SK-N-MC (cell line): ENCODE measurements around the gene CTPS2.
"Not testable (repeated sequence)": the region's sequence is repeated elsewhere in the genome, so short reads cannot be mapped to it uniquely, and the experiment has no call there.

ENCODE experiments used
- DNase-seq: peaks from one replicate; pipeline ENCODE4 v3.0.0-alpha.2; 2011; ENCODE audit warnings: low read depth, low spot score
- H3K27ac ChIP-seq: fragments of 200-600 bp; sonication (generic); 2 replicates; pipeline ENCODE4 v1.5.1; 2016; ENCODE audit warnings: mixed run types
- H3K36me3 ChIP-seq: fragments of 200-600 bp; sonication (generic); 2 replicates; pipeline ENCODE4 v1.6.1; 2017; ENCODE audit warnings: antibody characterized with exemption, low read length, mixed read lengths; ENCODE audit not compliant: insufficient read depth
- H3K4me3 ChIP-seq: fragments of 200-600 bp; sonication (generic); 2 replicates; pipeline ENCODE4 v1.5.1; 2016
- H3K9ac ChIP-seq: fragments of 200-600 bp; sonication (generic); 2 replicates; pipeline ENCODE4 v1.8.0; 2017; ENCODE audit warnings: mixed run types, mixed read lengths; ENCODE audit not compliant: insufficient read length
- H3K9me3 ChIP-seq: fragments of 200-600 bp; sonication (generic); 2 replicates; pipeline ENCODE4 v1.6.1; 2017; ENCODE audit warnings: low read depth, mild to moderate bottlenecking, antibody characterized with exemption, low read length, moderate library complexity, mixed read lengths
- EZH2 ChIP-seq: fragments of 200-600 bp; sonication (generic); IDR thresholded peaks from one replicate; pipeline ENCODE4 v1.6.1; 2017; ENCODE audit warnings: antibody characterized with exemption
- FOXP2 ChIP-seq: optimal IDR thresholded peaks from 2 replicates; pipeline ENCODE3; 2011; ENCODE audit warnings: mild to moderate bottlenecking, moderate library complexity; ENCODE audit not compliant: insufficient read depth; ENCODE audit errors: extremely low read length, control extremely low read depth
- POLR2AphosphoS5 ChIP-seq: IDR thresholded peaks from 2 replicates; pipeline ENCODE4 v1.6.1; 2012; ENCODE audit warnings: mild to moderate bottlenecking, low read depth, low read length, borderline replicate concordance

Gene CTPS2

DNA sequence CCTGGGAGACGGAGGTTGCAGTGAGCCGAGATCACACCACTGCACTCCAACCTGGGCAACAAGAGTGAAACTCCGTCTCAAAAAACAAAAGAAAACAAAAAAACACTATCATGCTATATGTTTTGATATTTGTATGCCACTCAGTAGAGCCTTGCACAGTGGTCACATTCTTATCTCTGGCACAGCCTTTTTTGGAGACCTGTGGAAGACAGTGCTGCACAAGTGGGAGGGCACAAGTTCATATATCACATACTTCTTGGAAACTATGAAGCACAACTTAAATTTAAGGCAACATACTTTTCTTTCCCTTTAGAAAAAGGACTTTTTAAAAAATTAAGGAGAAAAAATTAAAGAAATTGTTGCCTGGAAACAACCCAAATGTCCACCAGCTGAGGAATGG is 76.9 kb downstream of the CTPS2 start:
- no peak for DNase-seq
- H3K9ac ChIP-seq: no peak overlapping the region
- H3K27ac ChIP-seq: no peak overlapping the region
- TF ChIP-seq POLR2AphosphoS5 (no peak), EZH2 (no peak), FOXP2 (no peak)
- no peaks in the 10 kb centered on the region for H3K36me3 ChIP-seq
- no peaks in the 10 kb centered on the region for H3K9me3 ChIP-seq
- no peak overlapping the region for H3K4me3 ChIP-seq

GRCh38 chrX:16635040-16635439 is 77.4 kb downstream of the CTPS2 start:
- Histone ChIP-seq H3K4me3 (no peak overlapping the region), H3K27ac (0 out of 2 replicates have a peak overlapping the region, but pooled peaks have one; percentile 93), H3K9me3 (no peaks in the 10 kb centered on the region), H3K36me3 (no peaks in the 10 kb centered on the region), H3K9ac (no peak overlapping the region)
- no peak for DNase-seq
- TF ChIP-seq FOXP2 (no peak), EZH2 (no peak), POLR2AphosphoS5 (no peak)

DNA sequence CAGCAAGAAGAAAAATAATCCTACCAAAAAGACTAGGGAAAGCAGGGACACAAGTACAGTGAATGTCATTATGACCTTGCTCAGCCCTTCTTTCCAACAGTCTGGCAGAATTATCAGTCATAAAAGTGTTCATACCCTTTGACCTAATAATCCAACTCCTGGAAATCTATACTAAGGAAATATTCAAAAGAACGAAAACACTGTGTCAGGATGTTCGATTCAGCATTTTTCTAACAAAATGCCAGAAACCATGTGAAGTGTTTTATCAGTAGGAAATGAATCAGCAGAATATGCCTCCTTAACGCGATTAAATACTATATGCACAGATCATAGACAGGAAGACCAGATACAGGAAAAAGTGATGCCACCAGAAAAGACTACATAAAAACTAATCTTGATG is 78.7 kb downstream of the CTPS2 start:
- H3K4me3 ChIP-seq: peak overlapping the region; percentile 59
- peak; percentile 65 for DNase-seq
- peak overlapping the region; percentile 52 for H3K9ac ChIP-seq
- no peak for TF ChIP-seq EZH2
- TF ChIP-seq FOXP2: no peak
- peak; percentile 42; the same call in 1 of the 2 replicates for TF ChIP-seq POLR2AphosphoS5
- no peaks in the 10 kb centered on the region for H3K36me3 ChIP-seq
- H3K27ac ChIP-seq: peak overlapping the region; percentile 93
- H3K9me3 ChIP-seq: no peaks in the 10 kb centered on the region

- no peaks in the 10 kb centered on the region for H3K9me3 ChIP-seq
- 0 out of 2 replicates have a peak overlapping the region, but pooled peaks have one; percentile 40 for H3K27ac ChIP-seq
- no peak overlapping the region for H3K9ac ChIP-seq
- H3K4me3 ChIP-seq: no peak overlapping the region; the same call in 1 of the 2 replicates
- no peak for DNase-seq
- TF ChIP-seq FOXP2 (no peak), POLR2AphosphoS5 (no peak), EZH2 (no peak)
- H3K36me3 ChIP-seq: no peaks in the 10 kb centered on the region
Observed at GRCh38 chrX:16629909-16630308, 82.6 kb downstream of the CTPS2 start.

DNA sequence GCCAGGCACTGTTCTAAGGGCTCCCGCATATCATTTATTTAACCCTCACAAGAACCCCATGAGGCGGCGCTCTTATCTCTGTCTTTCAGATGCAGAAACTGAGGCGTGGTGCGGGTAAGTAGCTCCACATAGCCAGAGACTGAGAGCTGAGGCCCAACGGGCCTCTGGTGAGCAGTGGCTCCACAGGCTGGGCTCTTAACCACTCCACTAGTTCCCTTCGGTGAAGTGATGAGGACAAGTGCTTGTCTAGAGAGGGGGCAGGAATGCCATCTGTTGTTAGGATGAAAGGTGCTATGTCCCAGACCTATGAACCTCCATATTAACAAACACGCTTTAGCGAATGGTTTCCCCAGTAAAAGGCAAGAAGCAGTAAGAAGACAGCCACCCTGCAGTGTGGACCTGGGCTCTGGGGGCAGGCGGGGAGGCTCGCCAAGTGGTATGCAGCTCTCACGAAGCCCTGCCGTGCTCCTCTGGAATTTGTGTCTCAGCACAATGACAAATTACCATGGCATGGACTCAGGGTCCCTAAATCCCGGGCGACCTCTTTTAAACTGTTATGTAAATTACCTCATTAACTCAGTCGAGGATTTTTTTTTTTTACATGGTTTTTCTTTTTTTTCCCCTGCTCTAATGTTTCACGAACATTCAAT is 83.4 kb downstream of the CTPS2 start:
- Histone ChIP-seq H3K9me3 (no peaks in the 10 kb centered on the region), H3K9ac (no peak overlapping the region), H3K36me3 (no peaks in the 10 kb centered on the region), H3K27ac (0 out of 2 replicates have a peak overlapping the region, but pooled peaks have one; percentile 40), H3K4me3 (peak overlapping the region; percentile 32; the same call in 1 of the 2 replicates)
- no peak for TF ChIP-seq EZH2
- no peak for TF ChIP-seq FOXP2
- TF ChIP-seq POLR2AphosphoS5: no peak
- no peak for DNase-seq

- H3K36me3 ChIP-seq, H3K27ac ChIP-seq, H3K9me3 ChIP-seq, DNase-seq, H3K4me3 ChIP-seq, H3K9ac ChIP-seq: not testable (repeated sequence)
Observed at GRCh38 chrX:16628511-16628910, 84.0 kb downstream of the CTPS2 start.

GRCh38 chrX:16619024-16619423 is 93.4 kb downstream of the CTPS2 start:
- no peaks in the 10 kb centered on the region for H3K36me3 ChIP-seq

GRCh38 chrX:16618422-16618821 is 94.0 kb downstream of the CTPS2 start:
- no peak overlapping the region for H3K4me3 ChIP-seq
- H3K36me3 ChIP-seq: no peaks in the 10 kb centered on the region
- no peak overlapping the region for H3K9ac ChIP-seq
- TF ChIP-seq FOXP2: no peak
- no peak for TF ChIP-seq POLR2AphosphoS5
- no peak for TF ChIP-seq EZH2
- H3K9me3 ChIP-seq: no peaks in the 10 kb centered on the region
- no peak for DNase-seq
- H3K27ac ChIP-seq: no peak overlapping the region

More at GRCh38 chrX:16619024-16619423, 93.4 kb downstream of the CTPS2 start:
- Histone ChIP-seq H3K9ac (no peak overlapping the region), H3K27ac (no peak overlapping the region), H3K4me3 (no peak overlapping the region), H3K9me3 (no peaks in the 10 kb centered on the region)
- TF ChIP-seq EZH2 (no peak), FOXP2 (no peak), POLR2AphosphoS5 (no peak)
- no peak for DNase-seq

- no peak for TF ChIP-seq EZH2
- TF ChIP-seq FOXP2: no peak
- no peak for TF ChIP-seq POLR2AphosphoS5
- Histone ChIP-seq H3K9me3 (no peaks in the 10 kb centered on the region), H3K36me3 (no peaks in the 10 kb centered on the region), H3K27ac (no peak overlapping the region), H3K9ac (no peak overlapping the region), H3K4me3 (no peak overlapping the region)
- no peak for DNase-seq
Observed at GRCh38 chrX:16617382-16617781, 95.1 kb downstream of the CTPS2 start.

GRCh38 chrX:16612257-16612897 is 100.1 kb downstream of the CTPS2 start:
- Histone ChIP-seq H3K4me3 (no peak overlapping the region), H3K36me3 (no peaks in the 10 kb centered on the region), H3K9me3 (no peaks in the 10 kb centered on the region), H3K27ac (no peak overlapping the region), H3K9ac (no peak overlapping the region)
- TF ChIP-seq POLR2AphosphoS5 (no peak), FOXP2 (no peak), EZH2 (no peak)
- DNase-seq: no peak

- not testable (repeated sequence) for H3K36me3 ChIP-seq, H3K27ac ChIP-seq, H3K9me3 ChIP-seq, H3K4me3 ChIP-seq, H3K9ac ChIP-seq, DNase-seq
Observed at GRCh38 chrX:16610654-16611053, 101.8 kb downstream of the CTPS2 start.
